H1 (cell line): ENCODE results near the gene ATM. TPM values are rescaled to one million over a fixed set of nuclear protein-coding genes. Genes with fewer than 3 reads are reported as not detected.

Experiments
- polyA plus RNA-seq, 7 experiments: library from polyadenylated mRNA; depleted of rRNA in 3 of 7; stranded (reverse) in 5 of 7; unstranded in 2 of 7; fragments of >200 nt in 5 of 7; fragments of 200-250 nt in 2 of 7; gene quantifications; 1 replicate in 5 of 7; 2 replicates in 1 of 7; 4 replicates in 1 of 7; pipeline versions ENCODE4 v1.2.1 to v1.2.3, GENCODE V29; 2011 to 2013; ENCODE audit warnings: missing spikeins in 2 of 7, mixed read lengths in 2 of 7
- total RNA-seq: library from RNA; stranded (reverse); fragmentation: NEBNext Ultra II Directional; extraction: Animal tissue kit (Norgen Biotek cat#: 25700); gene quantifications from 2 replicates; pipeline ENCODE4 v1.2.1, GENCODE V29; 2021
- TF ChIP-seq, protein P1 (sequence below): IDR thresholded peaks from 2 replicates; pipeline ENCODE4 v1.6.1; 2012; ENCODE audit warnings: inconsistent platforms

Gene ATM
- total and polyA plus RNA-seq, 2 of the 8 experiments (the other 6 are each of a cell fraction or from before 2014, with no cell fraction given) = 14.9 to 55.4 TPM

GRCh38 chr11:108278546-108278945 lies 55.7 kb downstream of the ATM start (continued):
- TF ChIP-seq, protein P1, sequence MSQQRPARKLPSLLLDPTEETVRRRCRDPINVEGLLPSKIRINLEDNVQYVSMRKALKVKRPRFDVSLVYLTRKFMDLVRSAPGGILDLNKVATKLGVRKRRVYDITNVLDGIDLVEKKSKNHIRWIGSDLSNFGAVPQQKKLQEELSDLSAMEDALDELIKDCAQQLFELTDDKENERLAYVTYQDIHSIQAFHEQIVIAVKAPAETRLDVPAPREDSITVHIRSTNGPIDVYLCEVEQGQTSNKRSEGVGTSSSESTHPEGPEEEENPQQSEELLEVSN = no peak
